Endothelial cell of umbilical vein (primary cell): ENCODE measurements around the gene ZFYVE21. TPM values are rescaled to one million over a fixed set of nuclear protein-coding genes. Genes with fewer than 3 reads are reported as not detected.

Experiments
- BruUV-seq: library from RNA; stranded (reverse); fragments of 400-500 nt; replicated peaks from 2 replicates; lab custom pipeline; 2021; lab: Mats Ljungman, UMichigan
- CTCF ChIA-PET: fragments of 300-600, 350-600 bp; sonication (Branson Sonifier 250); formaldehyde crosslinking; loops from one replicate; lab custom pipeline; 2021; ENCODE audit warnings: antibody characterized with exemption, inconsistent platforms; lab: Charles Lee
- POLR2A ChIA-PET: fragments of 300-600, 350-600 bp; sonication (Branson Sonifier 250); formaldehyde crosslinking; loops from one replicate; lab custom pipeline; 2021; ENCODE audit warnings: antibody characterized with exemption, inconsistent platforms; lab: Charles Lee
- DNase-seq: peaks from one replicate; pipeline ENCODE4 v3.0.0-alpha.2; 2011; ENCODE audit warnings: low read depth, low spot score
- FAIRE-seq: peaks from 2 replicates; lab custom pipeline; 2011; peaks lifted over from hg19 to GRCh38; lab: Jason Lieb, UNC
- H2AFZ ChIP-seq: 2 replicates; pipeline ENCODE4 v1.6.0; 2012; ENCODE audit warnings: low read depth, low read length, control low read depth, inconsistent platforms
- H3K27ac ChIP-seq: 2 replicates; pipeline ENCODE4 v1.5.1; 2011; ENCODE audit warnings: low read depth, mild to moderate bottlenecking, control low read depth, low read length, moderate library complexity; ENCODE audit not compliant: insufficient read depth
- H3K27me3 ChIP-seq, 2 experiments: 2 replicates each; pipeline versions ENCODE4 v1.6.0 to v1.6.1; 2011; ENCODE audit warnings: low read length in 2 of 2, mixed read lengths in 1 of 2; ENCODE audit not compliant: control insufficient read depth in 2 of 2, insufficient read depth in 2 of 2
- H3K36me3 ChIP-seq, 2 experiments: 2 replicates in 1 of 2; 3 replicates in 1 of 2; pipeline ENCODE4 v1.5.1; 2011; ENCODE audit warnings: low read length in 2 of 2, mild to moderate bottlenecking in 1 of 2, moderate library complexity in 1 of 2; ENCODE audit not compliant: control insufficient read depth in 2 of 2, insufficient read depth in 2 of 2; ENCODE audit errors: extremely low read depth in 1 of 2
- H3K4me1 ChIP-seq: 3 replicates; pipeline ENCODE4 v1.5.1; 2011; ENCODE audit warnings: mild to moderate bottlenecking, low read length; ENCODE audit not compliant: control insufficient read depth, insufficient read depth; ENCODE audit errors: extremely low read depth
- H3K4me2 ChIP-seq: 2 replicates; pipeline ENCODE4 v1.6.1; 2011; ENCODE audit warnings: low read length, control low read depth, mixed read lengths; ENCODE audit not compliant: insufficient read depth
- H3K4me3 ChIP-seq, 3 experiments: fragments of 200-600 bp in 1 of 3; sonication (generic), shearing (Covaris generic) in 1 of 3; replicated peaks in 1 of 3; 2 replicates each; pipeline ENCODE4 v1.5.1; 2011 to 2016; ENCODE audit warnings: control low read depth in 3 of 3, low read length in 3 of 3, mild to moderate bottlenecking in 2 of 3, inconsistent platforms in 1 of 3, low read depth in 1 of 3, moderate library complexity in 1 of 3; ENCODE audit not compliant: insufficient read depth in 1 of 3
- H3K79me2 ChIP-seq: 2 replicates; pipeline ENCODE4 v1.6.0; 2012; ENCODE audit warnings: low read length, inconsistent platforms; ENCODE audit not compliant: control insufficient read depth, insufficient read depth
- H3K9ac ChIP-seq: replicated peaks from 2 replicates; pipeline ENCODE3; 2011; ENCODE audit warnings: low read length, control low read depth; ENCODE audit not compliant: insufficient read depth; ENCODE audit errors: extremely low read depth
- H3K9me1 ChIP-seq: replicated peaks from 3 replicates; pipeline ENCODE4 v1.6.0; 2011; ENCODE audit warnings: mild to moderate bottlenecking, low read length; ENCODE audit not compliant: control insufficient read depth, insufficient read depth; ENCODE audit errors: extremely low read depth
- H3K9me3 ChIP-seq: replicated peaks from 2 replicates; pipeline ENCODE4 v1.5.1; 2012; ENCODE audit warnings: low read length, inconsistent platforms; ENCODE audit not compliant: control insufficient read depth, insufficient read depth
- H4K20me1 ChIP-seq: replicated peaks from 2 replicates; pipeline ENCODE3; 2011; ENCODE audit warnings: mild to moderate bottlenecking, low read length; ENCODE audit not compliant: control insufficient read depth, insufficient read depth; ENCODE audit errors: extremely low read depth
- CTCF ChIP-seq, 2 donors: IDR thresholded peaks; 1 replicate in 1 of 2; 2 replicates in 1 of 2; pipeline ENCODE4 v1.5.1; 2011; ENCODE audit warnings: low read length in 2 of 2, mild to moderate bottlenecking in 2 of 2, moderate library complexity in 2 of 2, control low read depth in 1 of 2, inconsistent platforms in 1 of 2, low read depth in 1 of 2; ENCODE audit not compliant: insufficient read depth in 1 of 2; ENCODE audit errors: extremely low read depth in 1 of 2
- EZH2 ChIP-seq: IDR thresholded peaks from 2 replicates; pipeline ENCODE4 v1.6.1; 2012; ENCODE audit warnings: borderline replicate concordance, low read depth, mild to moderate bottlenecking, moderate library complexity, low read length, inconsistent platforms; ENCODE audit not compliant: severe bottlenecking
- FOS ChIP-seq: IDR thresholded peaks from 2 replicates; pipeline ENCODE4 v1.6.1; 2011; ENCODE audit warnings: mild to moderate bottlenecking, low read length, moderate library complexity, borderline replicate concordance; ENCODE audit not compliant: insufficient read depth
- GATA2 ChIP-seq: IDR thresholded peaks from 2 replicates; pipeline ENCODE4 v1.7.0; 2011; ENCODE audit warnings: low read depth, mild to moderate bottlenecking, moderate library complexity, mixed read lengths, low read length; ENCODE audit not compliant: insufficient read length, insufficient read depth
- JUN ChIP-seq: IDR thresholded peaks from 2 replicates; pipeline ENCODE4 v1.6.1; 2011; ENCODE audit warnings: borderline replicate concordance, low read depth; ENCODE audit not compliant: insufficient read length, insufficient read depth
- MAX ChIP-seq: IDR thresholded peaks from 2 replicates; pipeline ENCODE4 v1.6.1; 2011; ENCODE audit not compliant: insufficient read depth, insufficient read length
- MYC ChIP-seq: IDR thresholded peaks from one replicate; pipeline ENCODE4 v1.6.1; 2011; ENCODE audit warnings: mild to moderate bottlenecking, low read depth, low read length
- POLR2A ChIP-seq: IDR thresholded peaks from 2 replicates; pipeline ENCODE4 v1.6.1; 2012; ENCODE audit warnings: low read depth, mild to moderate bottlenecking, control low read depth, low read length
- POLR2AphosphoS5 ChIP-seq: IDR thresholded peaks from 2 replicates; pipeline ENCODE4 v1.6.1; 2012; ENCODE audit warnings: low read depth, mild to moderate bottlenecking, control low read depth, low read length, moderate library complexity; ENCODE audit not compliant: insufficient read depth
- dilution Hi-C: fragments of 300-500 bp; cut with MboI; formaldehyde crosslinking; loops from one replicate; pipeline ENCODE4 v1.15.0; 2019; ENCODE audit warnings: low sequenced_read_pairs; ENCODE audit not compliant: extremely low pct_ligation_motif_present
- intact Hi-C: fragments of 100-400 bp; cut with micrococcal nuclease; formaldehyde crosslinking; loops from one replicate; pipeline ENCODE4 v1.10.0; 2022
- polyA plus RNA-seq, 4 experiments: library from polyadenylated mRNA; depleted of rRNA in 3 of 4; stranded (reverse) in 3 of 4; unstranded in 1 of 4; fragments of >200 nt; gene quantifications; 2 replicates each; pipeline versions ENCODE4 v1.2.1 to v1.2.3, GENCODE V29; 2011 to 2012; ENCODE audit warnings: missing spikeins in 1 of 4
- total RNA-seq: library from RNA; stranded (reverse); gene quantifications from 2 replicates; pipeline ENCODE4 v1.2.3, GENCODE V29; 2021

ZFYVE21 gene
- total and polyA plus RNA-seq, 2 donors (not counting 3 experiments of a cell fraction or from before 2014, with no cell fraction given): 54.5 to 98.3 TPM

GRCh38 chr14:103716091-103716801 lies 636 bp downstream of the ZFYVE21 start:
- dilution Hi-C loops: no loop called here
- Histone ChIP-seq H3K4me1 (peaks cover 24% of the 10 kb centered on the region), H2AFZ (peak overlapping the region; percentile 18), H3K9ac (peak overlapping the region; percentile 41), H3K9me3 (no peaks in the 10 kb centered on the region), H3K36me3 (no peaks in the 10 kb centered on the region), H3K27ac (no peak overlapping the region), H3K4me2 (peak overlapping the region; percentile 65), H3K27me3 (no peaks in the 10 kb centered on the region), H3K4me3 (peak overlapping the region; percentile 31 to 75 (median 58)), H3K9me1 (no peaks in the 10 kb centered on the region), H3K79me2 (peaks cover 51% of the 10 kb centered on the region), H4K20me1 (no peaks in the 10 kb centered on the region)
- TF ChIP-seq FOS: no peak
- TF ChIP-seq JUN: no peak
- TF ChIP-seq MYC: no peak
- TF ChIP-seq EZH2: no peak
- TF ChIP-seq GATA2: no peak
- TF ChIP-seq MAX: no peak
- no peak for TF ChIP-seq POLR2AphosphoS5
- no peak for TF ChIP-seq CTCF (IDR thresholded peaks at IDR 0.05; ENCODE audit: extremely low read depth in 1 of 2, insufficient read depth in 1 of 2, low read depth in 1 of 2, low read length in 2 of 2)
- TF ChIP-seq POLR2A: no peak
- no peak for DNase-seq
- no TSS peak for BruUV-seq
- no peak for FAIRE-seq
- ChIA-PET POLR2A (interaction anchor here (0.5 to 1.0 kb wide), 2 partner anchors 25 to 111 kb away, joined by 3 read pairs; no protein-coding TSS in a partner anchor), CTCF (interaction anchor here (1.0 to 1.8 kb wide), 6 partner anchors 10 to 185 kb away, joined by 4 to 7 read pairs (median 4); no protein-coding TSS in a partner anchor)
- intact Hi-C loops: loop anchor here (5.0 kb wide), 1 partner anchor 131 kb away; the partner anchor contains the start of gene PPP1R13B
